Keratinocyte (primary cell): ENCODE results near the gene PTDSS2.

Experiments used
- EZH2 ChIP-seq: IDR thresholded peaks from one replicate; pipeline ENCODE4 v1.6.1; 2012; ENCODE audit warnings: inconsistent platforms, mild to moderate bottlenecking, low read length, moderate library complexity
- TF ChIP-seq, protein P1 (sequence below), 3 experiments: IDR thresholded peaks in 1 of 3; conservative IDR thresholded peaks in 1 of 3; optimal IDR thresholded peaks in 1 of 3; 2 replicates in 2 of 3; 3 replicates in 1 of 3; pipeline versions ENCODE3 to v1.5.1; 2011; ENCODE audit warnings: low read length in 3 of 3, mild to moderate bottlenecking in 3 of 3, moderate library complexity in 2 of 3, control low read depth in 1 of 3, inconsistent platforms in 1 of 3; ENCODE audit not compliant: insufficient read depth in 2 of 3; ENCODE audit errors: extremely low read depth in 1 of 3

DNA sequence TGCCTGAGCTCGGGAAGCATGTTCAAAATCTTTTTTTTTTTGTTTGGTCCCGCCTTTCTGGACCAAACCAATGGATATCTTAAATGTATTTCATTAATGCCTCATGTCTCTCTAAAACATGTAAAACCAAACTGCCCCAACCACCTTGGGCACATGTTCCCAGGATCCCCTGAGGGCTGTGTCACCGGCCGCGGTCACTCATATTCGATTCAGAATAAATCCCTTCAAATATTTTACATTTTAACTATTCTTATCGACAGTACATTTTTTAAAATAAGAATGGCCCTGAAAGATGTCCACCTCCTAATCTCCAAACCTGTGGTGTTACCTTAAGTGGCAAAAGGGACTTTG lies 54.9 kb downstream of the PTDSS2 start:
- TF ChIP-seq, protein P1, sequence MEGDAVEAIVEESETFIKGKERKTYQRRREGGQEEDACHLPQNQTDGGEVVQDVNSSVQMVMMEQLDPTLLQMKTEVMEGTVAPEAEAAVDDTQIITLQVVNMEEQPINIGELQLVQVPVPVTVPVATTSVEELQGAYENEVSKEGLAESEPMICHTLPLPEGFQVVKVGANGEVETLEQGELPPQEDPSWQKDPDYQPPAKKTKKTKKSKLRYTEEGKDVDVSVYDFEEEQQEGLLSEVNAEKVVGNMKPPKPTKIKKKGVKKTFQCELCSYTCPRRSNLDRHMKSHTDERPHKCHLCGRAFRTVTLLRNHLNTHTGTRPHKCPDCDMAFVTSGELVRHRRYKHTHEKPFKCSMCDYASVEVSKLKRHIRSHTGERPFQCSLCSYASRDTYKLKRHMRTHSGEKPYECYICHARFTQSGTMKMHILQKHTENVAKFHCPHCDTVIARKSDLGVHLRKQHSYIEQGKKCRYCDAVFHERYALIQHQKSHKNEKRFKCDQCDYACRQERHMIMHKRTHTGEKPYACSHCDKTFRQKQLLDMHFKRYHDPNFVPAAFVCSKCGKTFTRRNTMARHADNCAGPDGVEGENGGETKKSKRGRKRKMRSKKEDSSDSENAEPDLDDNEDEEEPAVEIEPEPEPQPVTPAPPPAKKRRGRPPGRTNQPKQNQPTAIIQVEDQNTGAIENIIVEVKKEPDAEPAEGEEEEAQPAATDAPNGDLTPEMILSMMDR (optimal IDR thresholded peaks at IDR 0.05 in 1 of 3, IDR thresholded peaks at IDR 0.05 in 1 of 3, conservative IDR thresholded peaks at IDR 0.05 in 1 of 3; ENCODE audit: extremely low read depth in 1 of 3, insufficient read depth in 2 of 3, low read length in 3 of 3) = no peak
- TF ChIP-seq EZH2 = no peak
